HCT116 (cell line): ENCODE results near the gene AGAP1. TPM values are rescaled to one million over a fixed set of nuclear protein-coding genes. Genes with fewer than 3 reads are reported as not detected.

Source experiments
- ATAC-seq: fragments of 200-7000 bp; cut with Tn5 transposase; 2 replicates; pipeline ENCODE4 v1.9.1; 2020; ENCODE audit warnings: mild to moderate bottlenecking, moderate library complexity
- BruUV-seq: library from RNA; stranded (reverse); fragments of 400-500 nt; replicated peaks from 2 replicates; lab custom pipeline; 2021; lab: Mats Ljungman, UMichigan
- CTCF ChIA-PET: fragments of 300-600 bp; sonication (Branson Sonifier 250); formaldehyde crosslinking; loops from one replicate; lab custom pipeline; 2021; ENCODE audit warnings: antibody characterized with exemption; lab: Charles Lee
- POLR2A ChIA-PET: fragments of 300-600, 350-600 bp; sonication (Branson Sonifier 250); formaldehyde crosslinking; loops from one replicate; lab custom pipeline; 2021; ENCODE audit warnings: antibody characterized with exemption; lab: Charles Lee
- RAD21 ChIA-PET, 2 experiments: fragments of 300-600 bp; sonication (Branson Sonifier 250); formaldehyde crosslinking; loops; one replicate each; lab custom pipeline; 2023; ENCODE audit warnings: low total read pairs in 2 of 2; ENCODE audit not compliant: uncharacterized antibody in 2 of 2, unreplicated experiment in 2 of 2, low non-redundant PET in 1 of 2; lab: Charles Lee
- DNase-seq: peaks from one replicate; pipeline ENCODE4 v3.0.0-alpha.2; 2010; ENCODE audit warnings: low read depth, low spot score
- H2AFZ ChIP-seq: fragments of 200-600 bp; shearing (Covaris generic), sonication (generic); 2 replicates; pipeline ENCODE4 v1.6.1; 2017; ENCODE audit warnings: low read depth, mixed run types, mixed read lengths, antibody characterized with exemption, low read length; ENCODE audit not compliant: poor library complexity, severe bottlenecking
- H3K27ac ChIP-seq: 2 replicates; pipeline ENCODE4 v1.5.1; 2012; ENCODE audit warnings: low read depth, low read length
- H3K27me3 ChIP-seq: fragments of 200-600 bp; sonication (generic); 2 replicates; pipeline ENCODE4 v1.6.1; 2016; ENCODE audit warnings: mixed run types, low read length, mixed read lengths; ENCODE audit not compliant: insufficient read depth
- H3K36me3 ChIP-seq, 2 experiments: fragments of 200-500 bp in 1 of 2; fragments of 200-600 bp in 1 of 2; sonication (Bioruptor generic) in 1 of 2; sonication (generic) in 1 of 2; 2 replicates each; pipeline versions ENCODE4 v1.5.1 to v1.6.1; 2014 to 2016; ENCODE audit warnings: low read length in 2 of 2, inconsistent platforms in 1 of 2, mixed read lengths in 1 of 2, mixed run types in 1 of 2; ENCODE audit not compliant: insufficient read depth in 2 of 2, control insufficient read depth in 1 of 2
- H3K4me1 ChIP-seq, 2 experiments: fragments of 200-600 bp in 1 of 2; sonication (generic) in 1 of 2; 2 replicates each; pipeline versions ENCODE4 v1.5.1 to v1.6.1; 2012 to 2017; ENCODE audit warnings: low read length in 2 of 2, inconsistent platforms in 1 of 2, mild to moderate bottlenecking in 1 of 2, mixed read lengths in 1 of 2, mixed run types in 1 of 2, moderate library complexity in 1 of 2; ENCODE audit not compliant: insufficient read depth in 2 of 2, control insufficient read depth in 1 of 2
- H3K4me2 ChIP-seq: fragments of 200-600 bp; sonication (generic); 2 replicates; pipeline ENCODE4 v1.6.1; 2017; ENCODE audit warnings: mixed run types, low read length, mixed read lengths
- H3K4me3 ChIP-seq, 2 experiments: fragments of 200-600 bp in 1 of 2; sonication (generic) in 1 of 2; replicated peaks in 1 of 2; 2 replicates each; pipeline ENCODE4 v1.5.1; 2011 to 2016; ENCODE audit warnings: low read length in 2 of 2, control low read depth in 1 of 2, low read depth in 1 of 2, mild to moderate bottlenecking in 1 of 2, mixed read lengths in 1 of 2, mixed run types in 1 of 2
- H3K79me2 ChIP-seq: fragments of 200-600 bp; sonication (generic); 2 replicates; pipeline ENCODE4 v1.6.1; 2017; ENCODE audit warnings: mild to moderate bottlenecking, mixed run types, low read length, moderate library complexity, mixed read lengths; ENCODE audit not compliant: insufficient read depth
- H3K9ac ChIP-seq: fragments of 200-600 bp; sonication (generic); 2 replicates; pipeline ENCODE4 v1.6.1; 2016; ENCODE audit warnings: low read length, mixed read lengths
- H3K9me2 ChIP-seq: fragments of 200-600 bp; sonication (generic), shearing (Covaris generic); 2 replicates; pipeline ENCODE4 v1.6.1; 2017; ENCODE audit warnings: mixed run types, mild to moderate bottlenecking, moderate library complexity; ENCODE audit not compliant: insufficient read depth
- H3K9me3 ChIP-seq, 2 experiments: fragments of 200-500 bp in 1 of 2; fragments of 200-600 bp in 1 of 2; sonication (Bioruptor generic) in 1 of 2; sonication (generic) in 1 of 2; 2 replicates each; pipeline ENCODE4 v1.6.1; 2014 to 2017; ENCODE audit warnings: low read length in 2 of 2, mixed read lengths in 2 of 2, inconsistent platforms in 1 of 2, low read depth in 1 of 2, mild to moderate bottlenecking in 1 of 2, mixed run types in 1 of 2, moderate library complexity in 1 of 2; ENCODE audit not compliant: control insufficient read depth in 1 of 2, insufficient read depth in 1 of 2
- H4K20me1 ChIP-seq: fragments of 200-600 bp; sonication (generic), shearing (Covaris generic); 2 replicates; pipeline ENCODE4 v1.6.1; 2017; ENCODE audit warnings: mixed run types, mild to moderate bottlenecking, moderate library complexity; ENCODE audit not compliant: insufficient read depth
- ATF3 ChIP-seq: IDR thresholded peaks from 2 replicates; pipeline ENCODE4 v1.6.1; 2012
- EGR1 ChIP-seq: IDR thresholded peaks from 2 replicates; pipeline ENCODE4 v1.6.1; 2012; ENCODE audit warnings: low read depth
- EZH2phosphoT487 ChIP-seq: fragments of 200-600 bp; IDR thresholded peaks from 2 replicates; pipeline ENCODE4 v1.6.1; 2018; ENCODE audit warnings: antibody characterized with exemption, borderline replicate concordance
- JUND ChIP-seq: IDR thresholded peaks from 2 replicates; pipeline ENCODE4 v1.6.1; 2012
- RAD21 ChIP-seq: IDR thresholded peaks from 2 replicates; pipeline ENCODE4 v1.6.1; 2012; ENCODE audit warnings: low read depth, mild to moderate bottlenecking
- REST ChIP-seq: IDR thresholded peaks from 2 replicates; pipeline ENCODE4 v1.6.1; 2012; ENCODE audit warnings: low read depth
- ZFX ChIP-seq: fragments of 450-650 bp; IDR thresholded peaks from 2 replicates; pipeline ENCODE4 v1.6.1; 2017
- intact Hi-C: fragments of 100-400 bp; cut with micrococcal nuclease; formaldehyde crosslinking; loops from 2 replicates; pipeline ENCODE4 v1.10.0; 2022
- total RNA-seq: library from RNA; stranded (reverse); gene quantifications from one replicate; pipeline ENCODE4 v1.2.1, GENCODE V29; 2021; ENCODE audit not compliant: unreplicated experiment

Gene AGAP1
- total RNA-seq, 1 experiment from 2014 or later: 43.8 TPM

- Histone ChIP-seq H3K27ac (no peak overlapping the region), H3K4me2 (no peak overlapping the region), H3K4me1 (peaks cover 0 to 3% of the 10 kb centered on the region in 2 experiments; a peak in 1 of 4 replicates), H3K9me3 (no peaks in the 10 kb centered on the region), H3K9ac (no peak overlapping the region), H3K4me3 (no peak overlapping the region), H2AFZ (no peak overlapping the region), H3K79me2 (peaks cover 94% of the 10 kb centered on the region), H3K36me3 (no peaks in the 10 kb centered on the region), H3K9me2 (no peaks in the 10 kb centered on the region), H4K20me1 (0 out of 2 replicates have a peak, but pooled peaks cover 3% of the 10 kb centered on the region), H3K27me3 (no peaks in the 10 kb centered on the region)
- no peak for DNase-seq
- RAD21 ChIA-PET: no interaction called here
- no TSS peak for BruUV-seq
- CTCF ChIA-PET: interaction anchor here (1.0 kb wide), 1 partner anchor 16 kb away, joined by 4 read pairs; no protein-coding TSS in a partner anchor
- intact Hi-C loops: no loop called here
- no peak for ATAC-seq
- POLR2A ChIA-PET: interaction anchor here (0.8 kb wide), 1 partner anchor 13 kb away, joined by 4 read pairs; no protein-coding TSS in a partner anchor
- TF ChIP-seq RAD21 (no peak), ATF3 (no peak), ZFX (no peak), EGR1 (no peak), JUND (no peak), EZH2phosphoT487 (no peak), REST (no peak)
These were observed 83.8 kb downstream of the AGAP1 start for GRCh38 chr2:235577404-235578330.
